ENCODE results near the gene KRT78.

GRCh38 chr12:52874573-52875435 is 26.0 kb upstream of the KRT78 start:
- no peak for TF ChIP-seq CREB1 (IDR thresholded peaks at IDR 0.05; ENCODE audit: low read depth)
- TF ChIP-seq FOXM1 (IDR thresholded peaks at IDR 0.05; ENCODE audit: borderline replicate concordance, low read depth) = no peak
- TF ChIP-seq MAX (IDR thresholded peaks at IDR 0.05) = no peak
- no peak for TF ChIP-seq ZBTB7A (IDR thresholded peaks at IDR 0.05; ENCODE audit: low read depth)
- no peak for TF ChIP-seq REST (IDR thresholded peaks at IDR 0.05; ENCODE audit: low read depth)
- no peak for TF ChIP-seq CEBPB (IDR thresholded peaks at IDR 0.05)
- no peak for TF ChIP-seq RAD21 (IDR thresholded peaks at IDR 0.05; ENCODE audit: low read depth)
- no peak for TF ChIP-seq TCF12 (IDR thresholded peaks at IDR 0.05; ENCODE audit: low read depth)
- TF ChIP-seq TEAD4 (IDR thresholded peaks at IDR 0.05) = no peak
- no peak for TF ChIP-seq EP300 (IDR thresholded peaks at IDR 0.05; ENCODE audit: borderline replicate concordance)
- TF ChIP-seq EGR1 (IDR thresholded peaks at IDR 0.05) = no peak
- TF ChIP-seq YY1 (IDR thresholded peaks at IDR 0.05; ENCODE audit: low read depth) = no peak
- no peak for TF ChIP-seq USF1 (IDR thresholded peaks at IDR 0.05)
